Stimulated activated CD4-positive, alpha-beta T cell treated with anti-CD3 and anti-CD28 coated beads, TNF-alpha, amount 100 ng/mL, for 48 hours (primary cell): ENCODE measurements around the gene TMPRSS2.

Experiments used
- DNase-seq, 3 donors: peaks; one replicate each; pipeline ENCODE4 v3.0.0-alpha.2; 2020; ENCODE audit warnings: low read depth in 3 of 3

Gene TMPRSS2

DNA sequence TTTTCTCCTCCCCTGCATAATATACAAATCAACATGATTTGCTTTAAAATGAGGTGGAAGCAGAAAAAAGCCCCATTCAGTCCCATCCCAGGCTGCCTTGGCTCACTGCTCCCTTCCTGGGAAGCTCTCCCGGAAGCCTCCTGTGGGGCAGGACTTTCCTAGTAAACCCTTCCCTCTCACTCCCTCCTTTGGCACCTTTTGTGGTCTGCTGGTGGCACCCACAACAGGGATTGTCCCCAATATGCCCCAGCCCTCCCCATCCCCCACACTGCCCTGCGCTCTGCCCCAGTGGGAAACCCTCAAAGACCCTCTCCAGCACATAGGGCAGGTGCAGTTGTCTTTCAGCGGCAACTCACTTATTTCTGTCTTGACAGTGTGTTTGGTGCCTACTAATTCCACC is 1.8 kb upstream of the TMPRSS2 start:
- DNase-seq, result no peak

DNA sequence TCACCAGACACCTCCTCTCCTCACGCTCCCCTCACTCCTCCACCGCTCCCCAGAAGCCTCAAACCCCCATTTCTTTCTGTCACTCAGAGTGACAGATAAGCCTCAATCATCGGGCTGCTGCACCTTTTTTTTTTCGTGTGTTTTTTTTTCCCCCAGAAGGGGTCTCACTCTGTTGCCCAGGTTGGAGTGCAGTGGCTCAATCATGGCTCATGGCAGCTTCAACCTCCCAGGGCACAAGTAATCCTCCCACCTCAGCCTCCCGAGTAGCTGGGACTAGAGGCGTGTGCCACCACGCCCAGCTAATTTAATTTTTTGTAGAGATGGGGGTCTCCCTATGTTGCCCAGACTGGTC is 1.2 kb upstream of the TMPRSS2 start:
- no peak for DNase-seq

DNA sequence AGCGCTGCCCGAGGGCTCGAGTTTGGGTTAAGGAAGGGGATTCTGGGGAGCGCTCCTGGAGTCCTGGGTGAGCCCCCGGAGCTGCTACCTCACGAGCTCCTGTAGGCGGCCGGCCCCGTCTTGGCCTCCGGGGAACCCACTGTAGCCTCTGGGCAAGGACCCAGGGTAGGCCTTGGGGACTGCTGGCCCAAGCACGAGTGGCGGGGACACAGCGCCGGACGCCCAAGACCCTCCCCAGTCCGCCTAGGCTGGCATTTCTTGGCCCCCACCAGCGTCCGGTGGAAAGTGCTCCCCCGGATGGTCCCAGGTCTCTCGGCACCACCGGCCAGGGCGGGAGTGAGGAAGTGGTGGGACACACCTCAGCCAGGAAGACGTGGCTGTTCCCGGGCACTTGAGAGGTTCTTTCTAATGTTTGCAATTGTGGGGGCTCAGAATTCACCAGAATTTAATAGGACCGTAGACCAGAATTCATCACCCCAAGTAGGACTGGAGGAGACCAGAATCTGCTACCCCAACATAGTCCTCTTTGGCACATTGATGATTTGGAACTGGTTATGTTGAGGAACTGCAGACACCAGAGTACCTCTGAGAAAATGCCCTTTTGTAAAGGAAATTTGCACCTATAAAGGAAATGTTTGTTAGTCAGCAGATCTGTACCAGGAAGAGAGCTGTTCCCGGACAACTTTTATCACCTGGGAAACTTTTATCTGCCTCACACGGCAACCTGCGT is 622 bp upstream of the TMPRSS2 start:
- DNase-seq, result no peak

DNA sequence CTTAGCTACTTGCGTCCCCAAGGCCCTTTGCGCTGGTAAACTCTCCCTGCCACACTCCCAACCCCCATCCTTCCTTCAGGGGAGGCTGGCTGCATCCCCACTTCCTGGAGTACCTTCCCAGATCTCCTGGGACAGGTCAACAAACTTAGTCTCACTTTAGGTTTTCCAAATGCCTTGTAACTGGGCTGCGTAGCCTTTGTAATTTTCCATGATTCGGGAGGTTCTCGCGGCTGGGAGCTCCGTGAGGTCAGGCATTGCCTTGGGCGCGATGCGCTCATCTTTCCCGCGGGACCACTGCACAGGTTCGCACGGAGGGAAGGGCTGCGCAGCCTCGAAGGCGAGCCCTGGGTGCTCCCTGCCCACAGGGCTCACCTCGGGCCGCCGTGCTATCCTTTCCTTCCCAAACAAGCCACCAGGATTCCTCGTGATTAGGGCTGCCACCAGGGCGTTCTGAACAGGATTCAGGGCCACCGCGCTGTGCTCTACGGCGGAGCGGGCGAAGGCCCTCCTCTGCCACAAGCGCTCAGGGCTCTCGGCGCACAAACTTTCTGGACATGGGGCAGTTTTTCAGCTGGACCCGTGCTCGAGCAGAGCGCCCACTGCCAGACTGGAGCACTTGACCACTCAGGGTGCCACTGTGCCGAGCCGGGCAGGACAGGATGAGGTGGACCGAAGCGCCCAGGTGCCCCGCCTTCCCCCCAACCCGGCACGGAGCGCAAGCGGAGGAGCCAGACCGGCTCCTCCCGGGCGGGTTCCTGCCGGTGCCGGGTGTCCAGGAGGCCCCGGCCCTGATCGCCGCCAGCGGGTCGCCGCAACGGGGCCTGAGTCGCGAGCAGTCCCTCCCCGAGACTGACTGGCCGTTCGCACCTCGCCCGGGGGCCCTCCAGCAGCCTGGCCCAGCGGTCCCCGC is 1.1 kb downstream of the TMPRSS2 start:
- no peak for DNase-seq

DNA sequence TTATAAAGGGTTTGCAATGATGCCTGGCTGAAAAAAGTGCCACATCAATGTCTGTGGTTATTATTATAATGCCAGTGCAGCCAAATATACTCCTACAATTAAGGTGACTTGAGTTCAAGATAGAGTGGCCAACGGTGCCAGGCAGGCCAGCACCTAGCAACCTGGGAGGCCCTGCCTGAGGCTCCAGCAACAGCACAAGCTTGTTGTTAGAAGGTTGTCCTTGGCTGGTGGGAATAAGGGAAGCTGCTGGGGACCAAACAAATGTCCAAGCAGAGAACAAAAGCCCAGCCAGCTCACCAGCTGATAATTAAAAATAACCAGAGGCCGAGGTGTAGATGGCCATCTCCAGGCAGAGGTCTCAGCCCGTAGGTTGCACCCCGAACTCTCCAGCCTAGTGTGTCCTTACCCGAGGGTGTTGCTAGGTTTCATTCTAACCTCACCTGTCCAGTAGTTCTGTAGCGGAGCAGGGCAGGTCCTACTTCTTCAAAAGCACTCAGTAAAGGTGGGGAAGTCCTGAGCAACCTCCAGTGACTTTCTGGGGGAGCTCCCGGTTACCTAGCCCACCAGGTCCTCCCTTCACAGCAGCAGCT is 1.9 kb downstream of the TMPRSS2 start:
- DNase-seq, result no peak

GRCh38 chr21:41504030-41504429 is 3.9 kb downstream of the TMPRSS2 start:
- DNase-seq, result no peak

GRCh38 chr21:41503331-41503730 is 4.6 kb downstream of the TMPRSS2 start:
- no peak for DNase-seq

DNA sequence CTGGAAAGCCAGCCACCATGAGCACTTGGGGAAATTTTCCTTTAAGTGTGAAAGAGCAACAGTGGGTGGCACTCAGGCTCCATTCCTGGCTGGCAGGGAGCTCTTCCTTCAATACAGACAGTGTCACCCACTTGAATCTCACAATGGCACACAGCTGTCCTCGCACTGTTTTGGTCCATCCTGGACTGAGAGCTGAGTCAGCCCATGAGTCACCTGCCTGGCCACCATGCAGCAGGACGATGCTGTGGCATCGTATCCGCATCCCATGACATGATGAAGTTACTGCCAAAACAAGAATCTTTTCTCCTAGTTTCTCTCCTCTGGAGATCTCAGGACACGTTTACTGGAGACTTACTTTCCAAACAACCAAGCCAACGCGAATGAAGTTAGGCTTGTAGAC is 6.0 kb downstream of the TMPRSS2 start:
- DNase-seq, result no peak

GRCh38 chr21:41500931-41501381 is 7.0 kb downstream of the TMPRSS2 start:
- no peak for DNase-seq

- no peak for DNase-seq
Observed at GRCh38 chr21:41500363-41500762, 7.6 kb downstream of the TMPRSS2 start.

DNA sequence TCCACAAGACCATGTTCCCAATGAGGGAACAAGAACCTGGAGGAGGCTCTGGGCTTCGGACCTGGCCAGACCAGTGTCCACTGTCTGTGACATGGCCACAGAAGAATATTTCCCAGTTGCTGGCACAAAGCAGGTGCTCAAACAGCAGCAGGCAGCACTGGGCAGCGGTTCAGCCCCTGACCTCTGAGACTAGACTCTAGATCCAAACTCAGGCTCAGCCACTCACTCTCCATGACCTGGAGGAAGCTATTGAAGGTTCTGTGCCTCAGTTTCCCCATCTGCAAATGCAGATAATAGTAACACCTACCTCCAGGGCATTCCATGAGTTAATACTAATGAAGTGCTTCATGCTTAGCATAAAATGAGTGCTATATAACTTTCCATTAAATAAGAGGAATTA is 8.0 kb downstream of the TMPRSS2 start:
- no peak for DNase-seq

- DNase-seq, result no peak
Observed at GRCh38 chr21:41497788-41498187, 10.2 kb downstream of the TMPRSS2 start.

DNA sequence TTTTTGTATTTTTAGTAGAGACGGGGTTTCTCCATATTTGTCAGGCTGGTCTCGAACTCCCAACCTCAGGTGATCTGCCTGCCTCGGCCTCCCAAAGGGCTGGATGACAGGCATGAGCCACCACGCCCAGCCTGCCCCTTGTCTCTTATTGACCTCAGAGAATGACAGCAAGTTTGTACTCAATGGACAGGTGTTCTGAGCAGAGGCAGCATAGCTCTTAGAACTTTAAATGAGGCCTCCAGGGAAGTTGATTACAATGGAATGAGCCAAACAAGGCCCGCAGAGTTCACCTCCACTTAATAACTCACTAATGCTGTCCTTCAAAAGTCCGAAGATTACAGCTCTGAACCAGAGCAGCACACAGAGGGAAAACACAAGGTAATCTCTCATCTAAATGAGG is 10.9 kb downstream of the TMPRSS2 start:
- DNase-seq, result no peak

DNA sequence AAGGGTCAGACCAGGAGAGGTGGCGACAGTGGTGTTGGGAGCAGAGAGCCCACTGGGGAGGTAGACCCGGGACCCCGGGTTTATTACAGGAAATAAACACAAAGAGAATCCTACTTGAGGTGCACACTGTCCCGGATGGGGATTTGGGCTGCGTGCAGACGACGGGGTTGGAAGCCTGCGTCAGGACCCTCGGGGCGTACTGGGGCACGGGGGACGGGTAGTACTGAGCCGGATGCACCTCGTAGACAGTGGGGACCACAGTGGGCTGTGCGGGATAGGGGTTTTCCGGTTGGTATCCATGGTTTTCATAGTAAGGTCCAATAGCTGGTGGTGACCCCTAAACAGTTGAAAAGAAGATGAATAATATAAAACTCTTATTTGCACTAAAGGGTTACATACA is 13.7 kb downstream of the TMPRSS2 start:
- DNase-seq, result no peak

- no peak for DNase-seq
Observed at GRCh38 chr21:41491412-41491811, 16.5 kb downstream of the TMPRSS2 start.

GRCh38 chr21:41490330-41490729 is 17.6 kb downstream of the TMPRSS2 start:
- DNase-seq, result no peak

- DNase-seq, result no peak
Observed at GRCh38 chr21:41489329-41489728, 18.6 kb downstream of the TMPRSS2 start.

- DNase-seq, result no peak
Observed at GRCh38 chr21:41488080-41488479, 19.9 kb downstream of the TMPRSS2 start.

- DNase-seq, result no peak
Observed at GRCh38 chr21:41487082-41487481, 20.9 kb downstream of the TMPRSS2 start.

GRCh38 chr21:41483973-41484372 is 24.0 kb downstream of the TMPRSS2 start:
- DNase-seq, result no peak

DNA sequence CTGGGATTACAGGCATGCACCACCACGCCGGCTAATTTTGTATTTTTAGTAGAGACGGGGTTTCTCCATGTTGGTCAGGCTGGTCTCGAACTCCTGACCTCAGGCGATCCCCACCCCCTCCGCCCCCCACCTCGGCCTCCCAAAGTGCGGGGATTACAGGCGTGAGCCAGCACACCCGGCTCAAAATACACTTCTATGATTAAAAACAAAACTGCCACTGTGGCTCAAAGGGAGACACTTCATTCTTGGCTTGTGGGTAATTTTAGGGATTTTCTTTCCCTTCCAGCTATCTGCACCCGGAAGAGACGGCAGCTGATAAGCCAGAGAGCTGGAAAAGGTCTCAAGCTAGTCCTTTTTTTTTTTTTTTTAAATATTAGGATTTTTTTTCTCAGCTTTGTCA is 24.5 kb downstream of the TMPRSS2 start:
- DNase-seq, result no peak

GRCh38 chr21:41482980-41483379 is 25.0 kb downstream of the TMPRSS2 start:
- no peak for DNase-seq

DNA sequence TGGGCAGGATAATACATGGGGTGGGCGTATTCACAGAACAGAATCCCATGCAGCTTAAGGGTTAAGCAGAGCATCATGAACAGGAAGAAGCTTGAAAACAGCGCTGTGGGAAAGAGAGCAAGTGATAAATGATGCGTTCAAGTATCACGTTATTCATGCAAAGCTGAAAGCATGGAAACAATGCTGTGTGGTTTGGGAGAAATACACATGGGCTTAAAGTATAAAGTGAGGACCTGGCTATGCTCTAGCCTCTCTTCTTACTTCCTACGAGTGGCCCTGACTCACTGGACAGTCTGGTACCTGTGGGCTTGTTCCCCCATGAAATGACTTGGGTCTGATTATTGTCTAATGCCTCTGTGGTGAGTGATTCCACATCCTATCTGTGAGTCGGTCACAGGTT is 25.7 kb downstream of the TMPRSS2 start:
- DNase-seq, result no peak
